ENCODE measurements around the gene PAK6. TPM values are rescaled to one million over a fixed set of nuclear protein-coding genes. Genes with fewer than 3 reads are reported as not detected.

Gene PAK6
- polyA plus RNA-seq (ENCODE audit: insufficient read length in 4 of 4), result 1 to 10 TPM; 5.6 to 8.7 (median 6.9) TPM

DNA sequence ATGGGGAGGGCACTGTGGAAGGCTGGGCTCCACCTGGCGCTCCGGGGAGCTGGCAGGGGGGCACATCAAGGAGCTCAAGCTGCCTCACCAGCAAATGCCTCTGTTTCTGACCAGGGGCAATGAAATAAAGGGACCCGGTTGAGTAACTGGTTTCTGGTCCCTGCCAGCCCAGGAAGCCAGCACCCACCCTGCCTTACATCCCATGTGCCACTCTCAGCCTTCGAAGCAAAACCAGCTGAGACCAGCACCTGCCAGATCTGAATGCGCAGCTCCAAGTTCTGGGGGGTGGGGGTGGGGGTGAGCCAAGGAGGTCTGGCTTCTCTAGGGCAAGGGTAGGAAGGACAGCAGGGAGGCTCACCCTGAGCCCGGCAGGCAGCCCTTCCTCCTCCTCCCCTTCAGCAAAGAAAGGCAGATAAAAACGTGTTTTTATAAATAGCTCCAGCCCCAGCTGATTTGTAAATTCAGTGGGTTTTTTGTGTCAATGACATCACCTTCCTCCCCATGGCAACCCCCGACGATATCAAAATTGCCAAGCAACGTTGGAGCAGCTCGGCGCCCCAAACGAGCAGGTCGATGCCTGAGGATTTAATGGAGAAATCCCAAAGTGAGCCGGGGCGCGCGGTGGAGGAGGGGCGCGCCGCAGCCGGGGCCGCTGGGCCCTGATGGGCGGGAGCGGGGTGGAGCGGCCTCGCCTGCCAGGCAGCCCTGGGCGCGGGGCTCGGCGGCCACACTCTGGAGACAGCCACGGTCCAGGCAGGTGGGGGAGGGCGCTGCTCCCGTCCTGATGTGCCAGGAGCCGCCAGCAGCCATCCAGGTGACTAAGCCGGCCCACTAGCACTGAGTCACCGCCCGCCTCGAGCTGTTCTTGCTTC, at the start of gene PAK6:
Gene PAK6 (plus strand): TSS at position 532 of the 872 bp plus-strand sequence. CDS start 25,723 bp downstream, outside the sequence.
- DNase-seq (ENCODE audit: low read depth in 4 of 4, low spot score in 2 of 4), result peak in 2 of 4 donors; percentile 28 to 37

DNA sequence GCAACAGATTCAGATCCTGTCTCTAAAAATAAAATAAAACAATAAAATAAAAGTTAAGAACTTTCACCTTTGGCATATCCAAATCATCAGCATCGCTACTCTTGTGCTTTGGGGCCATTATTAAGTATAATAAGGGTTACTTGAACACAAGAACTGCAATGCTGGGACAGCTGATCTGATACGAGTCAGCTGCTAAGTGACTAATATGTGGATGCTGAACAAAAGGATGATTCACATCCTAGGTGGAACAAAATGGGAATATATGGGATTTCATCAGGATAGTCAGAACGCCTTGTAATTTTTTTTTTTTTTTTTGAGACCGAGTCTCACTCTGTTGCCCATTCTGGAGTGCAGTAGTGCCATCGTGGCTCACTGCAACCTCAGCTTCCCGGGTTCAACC, 48.3 kb upstream of the PAK6 start:
- no peak for DNase-seq (ENCODE audit: low read depth in 4 of 4, low spot score in 2 of 4)

DNA sequence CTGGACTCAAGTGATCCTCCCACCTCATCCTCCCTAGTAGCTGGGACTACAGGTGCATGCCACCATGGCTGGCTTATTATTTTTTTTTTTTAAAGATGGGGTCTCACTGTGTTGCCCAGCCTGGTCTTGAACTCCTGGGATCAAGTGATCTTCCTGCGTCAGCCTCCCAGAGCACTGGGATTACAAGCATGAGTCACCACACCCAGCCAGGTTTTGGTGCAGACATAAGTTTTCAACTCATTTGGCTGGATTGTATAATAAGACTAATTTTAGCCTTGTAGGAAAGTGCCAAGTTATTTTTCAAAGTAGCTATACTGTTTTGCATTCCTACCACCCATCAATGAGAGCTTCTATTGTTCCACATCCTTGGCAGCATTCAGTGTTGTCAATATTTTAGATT, 45.9 kb upstream of the PAK6 start:
- no peak for DNase-seq (ENCODE audit: low read depth in 4 of 4, low spot score in 2 of 4)

DNA sequence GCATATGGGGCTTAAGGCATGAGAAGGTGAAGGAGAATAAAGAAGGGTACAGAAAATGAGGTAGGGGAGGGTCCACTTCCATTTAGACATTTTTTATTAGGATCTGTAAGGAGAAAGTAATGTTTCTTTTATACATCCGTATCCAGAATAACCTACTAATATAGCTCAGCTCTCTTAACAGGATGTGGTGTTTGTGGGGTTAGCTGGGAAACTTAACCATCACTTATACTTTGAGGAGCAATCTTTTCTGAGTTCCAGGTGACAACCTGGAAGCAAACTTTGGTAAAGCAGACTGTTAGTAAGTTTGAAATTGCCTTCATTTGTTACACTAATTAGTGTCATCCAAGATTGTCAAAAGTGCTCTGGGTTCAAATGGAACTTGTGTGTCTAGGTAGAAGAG, 41.4 kb upstream of the PAK6 start:
- DNase-seq (ENCODE audit: low read depth in 4 of 4, low spot score in 2 of 4), result no peak

DNA sequence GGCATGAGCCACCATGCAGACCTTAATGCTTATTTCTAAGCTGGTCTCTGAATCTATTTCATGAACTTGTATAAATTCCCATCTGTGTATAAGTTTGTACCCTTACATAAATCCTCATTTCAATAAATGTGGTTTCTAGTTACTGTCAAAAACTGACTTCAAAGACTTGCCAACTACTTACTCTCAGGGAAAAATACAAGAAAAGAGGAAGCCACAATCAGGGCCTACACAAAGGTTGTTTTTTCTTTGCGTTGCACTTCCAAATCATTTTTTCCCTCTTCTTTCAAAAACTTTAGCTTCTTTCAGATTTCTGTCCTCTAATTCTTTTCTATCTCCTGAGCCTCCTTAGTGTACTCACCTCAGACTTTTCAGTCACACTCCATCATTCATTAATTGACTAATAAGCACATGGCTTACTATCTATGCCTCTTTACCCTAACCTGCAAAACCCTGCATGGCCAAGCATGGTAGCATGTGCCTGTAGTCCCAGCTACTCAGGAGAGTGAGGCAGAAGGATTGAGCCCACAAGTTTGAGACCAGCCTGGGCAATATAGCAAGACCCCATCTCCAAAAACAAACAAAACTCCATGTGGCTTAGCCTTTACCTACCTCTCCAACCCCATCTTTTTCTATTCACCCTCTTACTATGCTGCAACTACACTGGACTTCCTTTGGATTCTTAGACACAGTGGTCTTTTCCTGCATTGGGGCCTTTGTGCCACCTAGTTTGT, 40.3 kb upstream of the PAK6 start:
- DNase-seq (ENCODE audit: low read depth in 4 of 4, low spot score in 2 of 4), result no peak

DNA sequence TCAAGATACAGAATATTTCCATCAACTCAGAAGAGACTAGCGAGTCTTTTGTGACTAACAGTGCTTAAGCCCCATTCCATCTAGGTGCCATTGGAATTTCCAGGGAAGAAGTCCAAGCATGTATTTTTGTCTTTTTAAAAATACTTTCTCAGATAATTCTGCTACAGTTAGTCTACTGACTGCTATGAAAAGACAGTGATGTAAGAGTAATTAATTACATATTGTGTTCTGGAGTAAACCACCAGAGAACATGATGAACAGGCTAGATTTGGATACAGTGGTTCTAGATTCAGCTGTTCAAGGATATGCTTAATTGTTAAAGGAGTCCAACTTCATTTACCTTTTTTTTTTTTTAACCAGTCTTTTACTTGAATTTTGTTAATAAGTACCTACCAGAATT, 34.8 kb upstream of the PAK6 start:
- DNase-seq (ENCODE audit: low read depth in 4 of 4, low spot score in 2 of 4), result no peak

DNA sequence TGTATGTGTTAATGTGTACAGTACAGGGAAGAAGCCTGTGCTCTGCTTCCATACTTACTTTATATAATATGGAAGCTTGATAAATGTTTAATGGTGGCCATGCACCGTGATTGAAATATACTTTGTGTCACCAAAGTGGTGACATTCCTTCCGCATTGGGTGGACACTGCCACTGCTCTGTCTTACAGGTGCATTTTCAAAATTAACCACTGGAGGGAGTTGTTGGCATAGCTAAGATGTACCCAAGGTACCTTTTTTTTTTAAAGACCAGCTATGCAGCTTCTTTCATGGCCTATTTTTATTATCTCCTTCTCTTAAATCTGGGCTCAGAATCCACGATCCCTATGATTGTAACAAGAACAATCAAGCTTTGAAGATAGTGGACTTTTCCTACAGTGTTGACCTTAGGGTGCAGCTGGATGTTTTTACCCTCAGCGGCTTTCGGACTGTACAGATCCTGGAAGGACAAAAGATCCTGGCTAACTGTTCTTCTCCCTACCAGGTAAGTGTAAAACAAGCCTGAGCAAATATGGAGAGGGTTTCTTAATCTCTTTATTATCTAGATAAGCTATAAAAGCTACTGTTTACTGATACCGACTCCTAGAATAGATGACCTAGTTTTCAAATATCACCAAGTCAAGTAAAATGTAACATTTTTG, 21.6 kb upstream of the PAK6 start:
- peak in 3 of 4 donors; percentile 60 to 71 (median 63) for DNase-seq (ENCODE audit: low read depth in 4 of 4, low spot score in 2 of 4)

DNA sequence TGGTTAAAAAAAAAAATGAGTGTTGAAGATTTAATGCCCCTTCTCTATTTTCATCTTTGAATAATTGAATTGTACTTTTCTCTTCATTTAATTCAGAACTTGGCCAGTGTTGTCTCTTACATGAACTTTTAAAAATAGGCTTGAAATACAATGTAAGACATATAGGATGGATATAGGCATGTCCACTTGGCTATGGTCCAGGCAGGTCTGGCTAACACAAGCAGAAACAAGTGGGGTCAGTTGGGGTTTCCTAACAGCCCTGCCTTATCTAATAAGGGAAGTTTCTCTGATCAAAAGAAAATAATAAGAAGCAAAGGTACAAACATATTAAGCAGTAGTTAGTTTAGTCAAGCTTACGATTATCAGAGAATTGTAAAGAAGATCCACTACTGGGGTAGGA, 19.1 kb upstream of the PAK6 start:
- no peak for DNase-seq (ENCODE audit: low read depth in 4 of 4, low spot score in 2 of 4)

DNA sequence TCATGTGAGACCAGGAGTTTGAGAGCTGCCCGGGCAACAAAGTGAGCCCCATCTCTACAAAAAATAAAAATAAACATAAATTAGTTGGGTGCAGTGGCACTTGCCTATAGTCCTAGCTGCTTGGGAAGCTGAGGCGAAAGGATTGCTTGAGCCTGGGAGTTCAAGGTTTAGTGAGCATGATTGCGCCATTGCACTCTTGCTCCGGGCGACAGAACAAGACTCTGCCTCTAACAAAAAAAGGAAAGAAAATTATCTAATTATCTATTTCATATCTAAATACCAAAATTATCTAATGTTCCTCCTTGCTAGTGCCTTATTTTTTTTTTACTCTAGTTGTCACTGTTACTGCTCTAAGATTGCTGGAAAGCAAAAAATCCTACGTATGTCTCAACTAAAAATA, 16.7 kb upstream of the PAK6 start:
- no peak for DNase-seq (ENCODE audit: low read depth in 4 of 4, low spot score in 2 of 4)

DNA sequence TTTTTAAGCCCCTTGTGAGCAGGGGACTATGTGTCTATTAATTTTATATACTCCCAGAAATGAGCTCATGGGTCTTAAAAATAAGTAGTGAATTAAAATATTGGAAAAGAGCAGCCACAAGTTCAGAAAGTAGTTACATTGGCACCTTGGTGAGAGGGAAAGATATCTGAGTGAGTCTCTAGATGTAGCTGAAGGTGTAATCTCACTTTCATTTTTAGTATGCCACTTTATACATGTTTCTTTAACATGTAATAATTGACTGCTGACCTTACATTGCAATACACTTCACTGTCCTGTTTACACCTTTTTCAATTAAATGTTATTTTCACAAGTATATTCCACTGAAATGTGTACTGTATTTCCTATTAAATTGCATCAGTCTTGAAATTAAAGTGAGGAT, 12.1 kb upstream of the PAK6 start:
- DNase-seq (ENCODE audit: low read depth in 4 of 4, low spot score in 2 of 4), result no peak

DNA sequence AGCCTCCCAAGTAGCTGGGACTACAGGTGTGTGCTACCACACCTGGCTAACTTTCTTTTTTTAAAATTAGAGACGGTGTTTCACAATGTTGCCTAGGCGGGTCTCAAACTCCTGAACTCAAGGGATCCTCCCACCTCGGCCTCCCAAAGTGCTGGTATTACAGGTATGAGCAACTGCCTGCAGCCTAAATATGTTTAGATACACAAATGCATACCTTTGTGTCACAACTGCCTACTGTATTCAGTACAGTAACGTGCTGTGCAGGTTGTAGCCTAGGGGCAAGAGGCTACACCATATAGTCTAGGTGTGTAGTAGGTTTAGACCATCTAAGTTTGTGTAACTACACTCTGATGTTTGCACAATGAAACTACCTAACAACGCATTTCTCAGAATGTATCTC, 9.5 kb upstream of the PAK6 start:
- DNase-seq (ENCODE audit: low read depth in 4 of 4, low spot score in 2 of 4), result no peak

DNA sequence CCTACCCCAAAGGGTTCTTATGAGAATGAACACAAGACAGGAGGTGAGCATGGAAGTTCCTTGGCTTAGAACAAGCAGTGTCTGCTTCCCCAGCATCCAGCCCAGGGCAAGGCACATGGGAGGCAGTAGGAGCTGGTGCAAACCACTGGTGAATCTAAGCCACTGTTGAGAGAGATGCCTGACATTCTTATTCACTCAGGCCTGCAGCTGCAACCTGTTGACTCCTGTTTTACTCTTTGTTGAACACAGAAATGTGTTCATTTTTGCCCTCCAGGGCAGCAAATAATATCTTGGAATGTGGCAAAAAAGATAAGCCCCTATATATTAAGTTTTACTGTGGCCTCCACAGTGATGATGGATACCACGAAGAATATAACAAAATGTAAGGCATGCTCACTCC, 8.9 kb upstream of the PAK6 start:
- DNase-seq (ENCODE audit: low read depth in 4 of 4, low spot score in 2 of 4), result no peak

DNA sequence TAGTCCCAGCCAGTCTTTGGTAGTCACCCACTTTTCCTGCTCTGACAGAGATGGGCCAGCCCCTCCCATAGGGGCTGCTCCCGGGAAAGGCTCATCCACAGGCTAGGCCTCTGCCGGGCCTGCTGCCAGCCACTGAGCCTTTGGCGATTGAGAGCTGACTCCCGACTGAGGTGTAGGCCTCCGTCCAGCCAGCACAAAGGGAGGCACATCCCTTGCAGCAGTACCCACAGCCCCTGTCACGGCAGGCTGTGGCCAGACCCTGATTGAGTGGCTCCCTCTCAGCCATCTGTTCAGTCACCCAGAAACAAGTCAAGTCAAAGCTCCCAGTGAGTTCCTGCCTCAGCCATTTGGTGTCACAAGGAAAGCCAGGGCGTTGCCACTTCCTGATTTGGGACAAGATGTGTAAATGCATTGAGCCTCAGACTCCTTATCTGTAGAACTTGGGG, 6.2 kb upstream of the PAK6 start:
- DNase-seq (ENCODE audit: low read depth in 4 of 4, low spot score in 2 of 4), result no peak

DNA sequence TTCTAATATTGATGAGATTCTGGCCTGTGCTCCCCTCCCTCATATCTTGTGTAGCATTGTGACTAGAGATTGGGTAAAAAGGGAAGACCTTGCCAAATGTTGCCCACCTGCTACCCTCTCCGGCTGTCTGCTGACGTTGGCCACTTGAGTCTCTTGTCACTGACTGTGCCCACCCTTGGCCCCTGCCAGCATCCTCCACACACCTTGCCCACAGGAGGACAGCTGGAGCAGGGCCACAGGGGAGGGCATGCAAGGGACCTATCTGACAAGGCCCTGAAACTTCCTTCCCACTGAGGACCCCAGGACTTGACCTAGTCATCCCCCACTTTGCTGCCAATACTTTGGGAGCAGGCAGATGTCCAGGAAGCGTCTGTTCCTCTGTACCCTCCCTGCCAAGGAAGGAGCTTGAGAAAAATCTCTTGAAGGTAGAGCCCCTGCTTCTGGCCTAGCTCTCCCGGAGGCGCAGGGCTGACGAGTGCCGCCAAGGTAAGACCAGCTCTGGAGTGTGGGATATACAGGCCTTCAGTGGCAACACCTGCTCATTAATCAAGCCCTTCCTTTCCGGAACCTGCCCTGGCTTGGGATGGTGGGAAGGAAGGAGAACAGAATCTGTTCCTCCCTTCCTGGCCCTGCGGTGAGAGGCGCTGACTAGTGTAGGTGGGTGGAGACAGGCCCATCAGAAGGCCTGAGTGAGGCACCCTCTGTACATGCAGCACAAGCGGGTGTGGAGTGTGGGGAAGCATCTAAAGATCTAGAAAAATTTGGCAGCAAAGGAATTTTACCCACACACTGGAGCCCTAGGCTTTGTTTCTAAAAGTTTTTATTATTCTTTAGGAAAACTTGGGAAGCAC, 4.9 kb upstream of the PAK6 start:
- no peak for DNase-seq (ENCODE audit: low read depth in 4 of 4, low spot score in 2 of 4)

DNA sequence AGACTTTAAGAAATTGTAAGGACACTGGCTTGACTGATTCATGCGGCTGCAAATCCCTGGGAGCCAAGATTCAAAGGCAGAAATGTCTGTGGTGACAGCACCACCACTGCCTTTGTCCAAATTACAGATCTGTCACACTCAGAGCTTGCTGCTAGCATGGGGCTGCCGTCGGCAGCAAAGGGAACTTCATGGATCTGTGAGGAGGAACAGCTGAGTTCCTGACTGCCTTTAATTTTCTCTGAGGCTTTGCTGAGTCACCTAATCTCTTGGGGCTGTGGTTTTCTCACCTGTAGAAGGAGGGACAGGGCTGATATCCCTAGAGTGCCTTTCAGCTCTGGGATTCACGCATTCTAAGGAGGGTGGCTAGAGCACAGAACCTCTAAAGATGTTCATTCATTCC, 4.1 kb upstream of the PAK6 start:
- DNase-seq (ENCODE audit: low read depth in 4 of 4, low spot score in 2 of 4), result no peak

DNA sequence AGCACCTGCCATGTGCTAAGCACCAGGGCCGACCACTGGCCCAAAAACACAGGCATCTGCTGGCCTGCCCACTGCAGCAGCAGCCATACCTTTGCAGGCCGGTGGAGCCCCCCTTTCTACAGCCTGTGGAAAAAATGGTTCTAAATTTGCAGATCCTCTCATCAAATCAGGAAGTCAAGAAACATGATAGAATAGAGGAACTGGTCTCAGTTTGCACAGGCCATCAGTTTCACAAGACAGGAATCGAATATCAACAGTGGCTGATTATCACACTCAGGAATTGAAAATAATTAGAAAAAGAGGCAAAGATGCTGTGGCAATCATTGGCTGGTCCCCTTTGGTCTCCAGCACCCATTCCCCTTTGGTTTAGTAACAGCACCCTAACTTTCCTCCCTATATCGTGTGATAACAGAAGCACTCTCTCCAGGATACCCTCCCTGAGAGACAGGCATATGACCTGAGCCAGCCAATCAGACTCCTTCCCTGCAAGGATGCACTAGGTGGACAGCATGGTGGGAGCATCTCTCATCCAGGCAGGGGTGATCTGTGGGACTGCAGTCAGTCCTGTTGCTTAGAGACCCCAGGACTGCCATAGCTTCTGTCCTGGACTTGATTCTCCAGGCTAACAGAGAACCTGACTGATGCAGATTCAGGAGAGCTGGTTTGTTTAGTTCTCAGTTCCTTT, 3.5 kb upstream of the PAK6 start:
- DNase-seq (ENCODE audit: low read depth in 4 of 4, low spot score in 2 of 4), result no peak

DNA sequence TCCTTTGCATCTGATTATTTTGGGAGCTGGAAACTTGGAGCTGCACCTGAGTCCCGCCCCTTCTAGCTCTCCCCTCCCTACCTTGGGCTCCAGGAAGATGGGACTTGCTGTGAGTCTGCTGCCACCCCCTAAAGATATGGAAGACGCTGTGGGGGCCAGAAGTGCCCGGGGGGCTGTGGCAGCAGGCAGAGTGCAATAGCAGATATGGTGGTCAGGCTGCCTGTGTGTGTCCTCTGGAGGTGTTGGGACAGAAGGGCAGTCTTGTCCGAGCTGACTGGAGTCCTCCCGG, 485 bp downstream of the PAK6 start:
- DNase-seq (ENCODE audit: low read depth in 4 of 4, low spot score in 2 of 4), result no peak

DNA sequence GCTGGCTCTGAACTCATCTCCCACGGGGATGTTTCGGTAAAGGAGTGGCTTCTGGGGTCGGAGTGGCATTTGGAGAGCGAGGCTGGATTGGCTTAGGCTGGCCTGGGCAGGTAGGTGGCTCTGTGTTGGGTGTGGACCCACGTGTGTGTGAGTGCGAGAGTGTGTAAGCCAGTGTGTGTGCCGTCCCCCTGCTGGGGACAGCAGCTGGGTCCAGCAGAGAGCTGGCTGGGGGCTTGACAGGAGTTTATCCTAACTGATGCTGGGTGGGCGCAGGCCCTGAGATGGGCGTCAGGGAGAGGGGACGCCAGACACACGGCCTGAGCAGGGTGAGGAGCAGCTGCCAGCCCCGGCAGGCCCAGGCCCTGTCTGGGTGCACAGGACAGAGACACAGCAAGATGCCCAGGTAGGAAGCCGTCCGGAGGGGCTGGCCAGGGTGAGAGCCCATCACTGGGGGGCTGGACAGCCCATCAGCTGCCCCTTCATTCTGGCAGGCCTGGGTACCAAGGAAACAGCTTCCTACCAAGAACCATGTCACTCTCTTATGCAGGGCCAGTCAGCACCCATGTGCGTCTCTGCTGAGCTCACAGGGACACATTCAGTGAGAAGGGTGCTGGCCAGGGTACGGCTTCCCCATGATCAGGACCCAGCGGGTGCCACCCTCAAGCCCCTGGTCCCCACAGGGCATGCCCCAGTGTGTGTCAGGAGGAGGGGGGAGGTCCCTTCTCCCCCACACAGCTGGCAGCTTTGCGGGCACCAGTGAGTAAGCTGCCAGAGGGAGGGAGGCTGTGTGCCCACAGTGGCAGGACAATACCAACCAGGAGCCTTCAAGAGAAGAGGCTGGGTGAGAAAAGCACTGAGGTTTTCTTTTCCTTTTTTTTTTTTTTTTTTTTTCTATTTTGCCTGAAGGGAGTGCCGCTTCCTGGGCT, 1.1 kb downstream of the PAK6 start:
- DNase-seq (ENCODE audit: low read depth in 4 of 4, low spot score in 2 of 4), result no peak

DNA sequence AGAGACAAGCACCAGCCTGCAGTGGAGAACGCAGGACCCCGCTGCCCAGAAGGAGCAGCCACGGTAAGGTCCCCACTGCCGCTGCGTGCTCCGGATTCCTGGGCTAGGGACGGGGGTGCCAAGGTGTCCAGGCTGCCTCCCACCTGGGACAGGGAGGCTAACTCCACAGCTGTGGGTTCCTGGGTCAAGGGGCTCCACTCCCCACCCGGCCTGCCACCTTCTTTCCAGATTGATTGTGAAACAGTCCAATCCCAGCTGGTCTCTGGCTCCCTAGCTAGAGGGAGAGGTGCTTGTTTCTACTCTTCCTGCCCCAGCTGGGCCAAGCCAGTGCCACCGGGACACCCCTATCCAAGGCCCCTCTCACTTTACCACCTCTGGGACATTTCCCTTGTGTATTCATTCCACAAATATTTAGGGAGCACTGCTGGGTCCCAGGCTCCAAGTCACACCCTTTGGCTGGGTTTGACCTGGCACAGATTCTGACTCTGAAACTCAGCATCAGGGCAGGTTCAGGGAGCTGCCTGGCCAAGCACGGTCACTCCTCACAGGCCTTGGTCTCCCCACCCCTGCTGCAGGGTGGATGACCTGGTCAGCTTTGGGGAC, 1.9 kb downstream of the PAK6 start:
- DNase-seq (ENCODE audit: low read depth in 4 of 4, low spot score in 2 of 4), result no peak
